ENCODE results near the gene SAP25. TPM values are rescaled to one million over a fixed set of nuclear protein-coding genes. Genes with fewer than 3 reads are reported as not detected.

SAP25 gene
- polyA plus RNA-seq, 1 donor from 2014 or later: 0.52 TPM

- H3K79me2 ChIP-seq (replicated peaks; ENCODE audit: insufficient read depth, low read length): peaks cover 17% of the 10 kb centered on the region
- H4K20me1 ChIP-seq (ENCODE audit: insufficient read depth): no peaks in the 10 kb centered on the region
- no peaks in the 10 kb centered on the region for H3F3A ChIP-seq (ENCODE audit: insufficient read depth, low read length, poor library complexity, severe bottlenecking)
- H3K4me3 ChIP-seq (ENCODE audit: low read length): no peak overlapping the region
- H3K36me3 ChIP-seq (ENCODE audit: insufficient read depth, low read length): no peaks in the 10 kb centered on the region
- no peak overlapping the region for H3K4me2 ChIP-seq (ENCODE audit: low read length)
- H3K27ac ChIP-seq (ENCODE audit: low read length): no peak overlapping the region
- H2AFZ ChIP-seq (ENCODE audit: low read depth, low read length): no peak overlapping the region
- no peaks in the 10 kb centered on the region for H3K9me3 ChIP-seq (ENCODE audit: low read length)
- no peaks in the 10 kb centered on the region for H3K27me3 ChIP-seq (ENCODE audit: insufficient read depth, low read depth, low read length)
- H3K9me2 ChIP-seq (ENCODE audit: insufficient read depth, low read length): no peaks in the 10 kb centered on the region
- TF ChIP-seq POLR2AphosphoS5 (IDR thresholded peaks at IDR 0.05) (no peak), EP300 (conservative IDR thresholded peaks at IDR 0.05; ENCODE audit: poor library complexity, severe bottlenecking) (no peak), CTCF (IDR thresholded peaks at IDR 0.05; ENCODE audit: poor library complexity, severe bottlenecking) (no peak), EZH2 (IDR thresholded peaks at IDR 0.05; ENCODE audit: borderline replicate concordance, insufficient read depth, low read length, poor library complexity, severe bottlenecking) (no peak), MXI1 (conservative IDR thresholded peaks at IDR 0.05; ENCODE audit: poor library complexity, severe bottlenecking) (no peak), TAF1 (IDR thresholded peaks at IDR 0.05; ENCODE audit: low read depth) (no peak), RAD21 (conservative IDR thresholded peaks at IDR 0.05) (no peak), SMC3 (conservative IDR thresholded peaks at IDR 0.05; ENCODE audit: poor library complexity) (no peak), REST (IDR thresholded peaks at IDR 0.05; ENCODE audit: borderline replicate concordance) (no peak)
- H3K9ac ChIP-seq (ENCODE audit: low read length): no peak overlapping the region
Measured at GRCh38 chr7:100582650-100583049, 8.9 kb upstream of the SAP25 start.

GRCh38 chr7:100582041-100582579, 8.4 kb upstream of the SAP25 start:
- Histone ChIP-seq H3K36me3 (ENCODE audit: insufficient read depth, low read length) (no peaks in the 10 kb centered on the region), H3K9me3 (ENCODE audit: low read length) (no peaks in the 10 kb centered on the region), H3K9ac (ENCODE audit: low read length) (no peak overlapping the region), H3F3A (ENCODE audit: insufficient read depth, low read length, poor library complexity, severe bottlenecking) (no peaks in the 10 kb centered on the region), H3K9me2 (ENCODE audit: insufficient read depth, low read length) (no peaks in the 10 kb centered on the region), H3K79me2 (replicated peaks; ENCODE audit: insufficient read depth, low read length) (peaks cover 17% of the 10 kb centered on the region), H3K4me3 (ENCODE audit: low read length) (no peak overlapping the region), H4K20me1 (ENCODE audit: insufficient read depth) (no peaks in the 10 kb centered on the region), H2AFZ (ENCODE audit: low read depth, low read length) (no peak overlapping the region), H3K27me3 (ENCODE audit: insufficient read depth, low read depth, low read length) (no peaks in the 10 kb centered on the region), H3K4me2 (ENCODE audit: low read length) (no peak overlapping the region), H3K27ac (ENCODE audit: low read length) (no peak overlapping the region)
- no peak for TF ChIP-seq RAD21 (conservative IDR thresholded peaks at IDR 0.05)
- no peak for TF ChIP-seq SMC3 (conservative IDR thresholded peaks at IDR 0.05; ENCODE audit: poor library complexity)
- TF ChIP-seq POLR2AphosphoS5 (IDR thresholded peaks at IDR 0.05): no peak
- no peak for TF ChIP-seq MXI1 (conservative IDR thresholded peaks at IDR 0.05; ENCODE audit: poor library complexity, severe bottlenecking)
- TF ChIP-seq CTCF (IDR thresholded peaks at IDR 0.05; ENCODE audit: poor library complexity, severe bottlenecking): no peak
- TF ChIP-seq REST (IDR thresholded peaks at IDR 0.05; ENCODE audit: borderline replicate concordance): no peak
- TF ChIP-seq TAF1 (IDR thresholded peaks at IDR 0.05; ENCODE audit: low read depth): no peak
- TF ChIP-seq EZH2 (IDR thresholded peaks at IDR 0.05; ENCODE audit: borderline replicate concordance, insufficient read depth, low read length, poor library complexity, severe bottlenecking): no peak
- TF ChIP-seq EP300 (conservative IDR thresholded peaks at IDR 0.05; ENCODE audit: poor library complexity, severe bottlenecking): no peak
